Measurements from ENCODE around the gene NCBP2. TPM values are rescaled to one million over a fixed set of nuclear protein-coding genes. Genes with fewer than 3 reads are reported as not detected.

Gene NCBP2
- total RNA-seq, 1 donor from 2014 or later: 85.1 TPM

- intact Hi-C loops (cut with micrococcal nuclease): loop anchor here (1.0 to 2.0 kb wide), 3 partner anchors 8 to 14 kb away; no protein-coding TSS in a partner anchor
- no peak for TF ChIP-seq CTCF (IDR thresholded peaks at IDR 0.05)
- Mint-ChIP-seq H3K27me3 (no peaks in the 10 kb centered on the region), H3K4me3 (peak overlapping the region; percentile 44), H3K27ac (peak overlapping the region; percentile 82), H3K36me3 (ENCODE audit: low read depth) (peaks cover 74% of the 10 kb centered on the region), H3K9me3 (no peaks in the 10 kb centered on the region), H3K4me1 (peaks cover 35% of the 10 kb centered on the region)
- ChIA-PET POLR2A (interaction anchor here (0.9 to 3.2 kb wide), 2 partner anchors 10 to 63 kb away, joined by 3 to 34 read pairs; partner anchors contain the start of genes NCBP2 and SENP5), CTCF (interaction anchor here (1.1 kb wide), 1 partner anchor 93 kb away, joined by 5 read pairs; no protein-coding TSS in a partner anchor)
- ATAC-seq (ENCODE audit: low read depth) (no peak), DNase-seq (no peak)
Measured at GRCh38 chr3:196931157-196931556, 11.2 kb downstream of the NCBP2 start.

- DNase-seq: no peak
- CTCF ChIA-PET: interaction anchor here (0.7 kb wide), 1 partner anchor 8 kb away, joined by 3 read pairs; no protein-coding TSS in a partner anchor
- H3K27me3 Mint-ChIP-seq: no peaks in the 10 kb centered on the region
- no peaks in the 10 kb centered on the region for H3K9me3 Mint-ChIP-seq
- intact Hi-C loops (cut with micrococcal nuclease): no loop called here
- no peak overlapping the region for H3K4me3 Mint-ChIP-seq
- peaks cover 66% of the 10 kb centered on the region for H3K36me3 Mint-ChIP-seq (ENCODE audit: low read depth)
- H3K27ac Mint-ChIP-seq: no peak overlapping the region
- POLR2A ChIA-PET: interaction anchor here (0.7 kb wide), 1 partner anchor 60 kb away, joined by 5 read pairs; the partner anchor contains the start of gene SENP5
- peaks cover 29% of the 10 kb centered on the region for H3K4me1 Mint-ChIP-seq
- no peak for TF ChIP-seq CTCF (IDR thresholded peaks at IDR 0.05)
- no peak for ATAC-seq (ENCODE audit: low read depth)
Measured at GRCh38 chr3:196927571-196928453, 14.5 kb downstream of the NCBP2 start.

- H3K4me3 Mint-ChIP-seq: no peak overlapping the region
- peaks cover 14% of the 10 kb centered on the region for H3K4me1 Mint-ChIP-seq
- no peak for TF ChIP-seq CTCF (IDR thresholded peaks at IDR 0.05)
- CTCF ChIA-PET: interaction anchor here (1.4 kb wide), 1 partner anchor 49 kb away, joined by 3 read pairs; no protein-coding TSS in a partner anchor
- intact Hi-C loops (cut with micrococcal nuclease): loop anchor here (1.0 kb wide), 1 partner anchor 11 kb away; no protein-coding TSS in a partner anchor
- peaks cover 8% of the 10 kb centered on the region for H3K9me3 Mint-ChIP-seq
- H3K27me3 Mint-ChIP-seq: no peaks in the 10 kb centered on the region
- H3K36me3 Mint-ChIP-seq (ENCODE audit: low read depth): peaks cover 38% of the 10 kb centered on the region
- peak overlapping the region; percentile 57 for H3K27ac Mint-ChIP-seq
- POLR2A ChIA-PET: interaction anchor here (0.6 to 1.4 kb wide), 2 partner anchors 22 to 181 kb away, joined by 4 to 5 read pairs; partner anchors contain the start of genes NCBP2 and PAK2
- DNase-seq (no peak), ATAC-seq (ENCODE audit: low read depth) (peak; percentile 82)
Measured at GRCh38 chr3:196920733-196921132, 21.6 kb downstream of the NCBP2 start.

GRCh38 chr3:196918968-196919367, 23.4 kb downstream of the NCBP2 start:
- H3K36me3 Mint-ChIP-seq (ENCODE audit: low read depth): peaks cover 50% of the 10 kb centered on the region

More at GRCh38 chr3:196918968-196919367, 23.4 kb downstream of the NCBP2 start:
- no peak for DNase-seq
- intact Hi-C loops (cut with micrococcal nuclease): no loop called here
- POLR2A ChIA-PET: no interaction called here
- Mint-ChIP-seq H3K27me3 (no peaks in the 10 kb centered on the region), H3K4me1 (peaks cover 14% of the 10 kb centered on the region), H3K4me3 (no peak overlapping the region), H3K9me3 (peaks cover 8% of the 10 kb centered on the region), H3K27ac (no peak overlapping the region)
- ATAC-seq (ENCODE audit: low read depth): no peak
- CTCF ChIA-PET: no interaction called here
- no peak for TF ChIP-seq CTCF (IDR thresholded peaks at IDR 0.05)
